ENCODE measurements around the gene PRR15. TPM values are rescaled to one million over a fixed set of nuclear protein-coding genes. Genes with fewer than 3 reads are reported as not detected.

Gene PRR15
- total RNA-seq: not detected
- not detected for total RNA-seq (2013)

GRCh38 chr7:29563590-29564495, at the start of gene PRR15:
PRR15 (plus strand) TSS chr7:29563835; CDS start chr7:29566330, 2,495 bp downstream.
- Histone ChIP-seq H3K9me3 (ENCODE audit: control insufficient read depth, insufficient read depth, low read length) (no peaks in the 10 kb centered on the region), H3K4me1 (ENCODE audit: control insufficient read depth, insufficient read depth, low read length) (peaks cover 32% of the 10 kb centered on the region), H3K4me3 (ENCODE audit: low read length) (no peak within 1 kb of the TSS), H3K27ac (ENCODE audit: low read length) (no peak within 1 kb of the TSS), H3K27me3 (ENCODE audit: control insufficient read depth, insufficient read depth, low read length) (peaks cover 35% of the 10 kb centered on the region), H3K36me3 (ENCODE audit: control insufficient read depth, insufficient read depth, low read length) (no peaks in the 10 kb centered on the region)
- Mint-ChIP-seq H3K36me3 (no peaks in the 10 kb centered on the region), H3K4me1 (peaks cover 12 to 21% of the 10 kb centered on the region in 2 donors), H3K9me3 (no peaks in the 10 kb centered on the region), H3K27ac (no peak within 1 kb of the TSS), H3K4me3 (peak within 1 kb of the TSS; percentile 80), H3K27me3 (ENCODE audit: low read depth in 2 of 2) (peaks cover 50 to 77% of the 10 kb centered on the region in 2 donors)
- ATAC-seq: peak in 1 of 3 donors; percentile 39
- WGBS (ENCODE audit: insufficient coverage): 1% methylated on average over 72 of the region's 72 CpGs
- TF ChIP-seq, protein P1, sequence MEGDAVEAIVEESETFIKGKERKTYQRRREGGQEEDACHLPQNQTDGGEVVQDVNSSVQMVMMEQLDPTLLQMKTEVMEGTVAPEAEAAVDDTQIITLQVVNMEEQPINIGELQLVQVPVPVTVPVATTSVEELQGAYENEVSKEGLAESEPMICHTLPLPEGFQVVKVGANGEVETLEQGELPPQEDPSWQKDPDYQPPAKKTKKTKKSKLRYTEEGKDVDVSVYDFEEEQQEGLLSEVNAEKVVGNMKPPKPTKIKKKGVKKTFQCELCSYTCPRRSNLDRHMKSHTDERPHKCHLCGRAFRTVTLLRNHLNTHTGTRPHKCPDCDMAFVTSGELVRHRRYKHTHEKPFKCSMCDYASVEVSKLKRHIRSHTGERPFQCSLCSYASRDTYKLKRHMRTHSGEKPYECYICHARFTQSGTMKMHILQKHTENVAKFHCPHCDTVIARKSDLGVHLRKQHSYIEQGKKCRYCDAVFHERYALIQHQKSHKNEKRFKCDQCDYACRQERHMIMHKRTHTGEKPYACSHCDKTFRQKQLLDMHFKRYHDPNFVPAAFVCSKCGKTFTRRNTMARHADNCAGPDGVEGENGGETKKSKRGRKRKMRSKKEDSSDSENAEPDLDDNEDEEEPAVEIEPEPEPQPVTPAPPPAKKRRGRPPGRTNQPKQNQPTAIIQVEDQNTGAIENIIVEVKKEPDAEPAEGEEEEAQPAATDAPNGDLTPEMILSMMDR (IDR thresholded peaks at IDR 0.05): no peak
- intact Hi-C loops (cut with micrococcal nuclease): no loop called here
- no peak for DNase-seq

- no peaks in the 10 kb centered on the region for H3K9me3 ChIP-seq (ENCODE audit: control insufficient read depth, insufficient read depth, low read length)
- Mint-ChIP-seq H3K27ac (no peak overlapping the region), H3K9me3 (peaks cover 0 to 4% of the 10 kb centered on the region in 2 donors), H3K36me3 (peaks cover 11% of the 10 kb centered on the region), H3K4me3 (no peak overlapping the region), H3K4me1 (no peaks in the 10 kb centered on the region), H3K27me3 (ENCODE audit: low read depth in 2 of 2) (peaks cover 0 to 2% of the 10 kb centered on the region in 2 donors)
- no peak overlapping the region for H3K27ac ChIP-seq (ENCODE audit: low read length)
- H3K27me3 ChIP-seq (ENCODE audit: control insufficient read depth, insufficient read depth, low read length): no peaks in the 10 kb centered on the region
- WGBS (ENCODE audit: insufficient coverage): 100% methylated on average over 1 of the region's 2 CpGs
- ATAC-seq: no peak
- H3K4me3 ChIP-seq (ENCODE audit: low read length): no peak overlapping the region
- no peak for DNase-seq
- H3K4me1 ChIP-seq (ENCODE audit: control insufficient read depth, insufficient read depth, low read length): no peaks in the 10 kb centered on the region
- H3K36me3 ChIP-seq (ENCODE audit: control insufficient read depth, insufficient read depth, low read length): peaks cover 6% of the 10 kb centered on the region
- TF ChIP-seq, protein P1 (IDR thresholded peaks at IDR 0.05): no peak
- intact Hi-C loops (cut with micrococcal nuclease): no loop called here
These were observed 47.1 kb upstream of the PRR15 start for GRCh38 chr7:29516491-29516890.

DNA sequence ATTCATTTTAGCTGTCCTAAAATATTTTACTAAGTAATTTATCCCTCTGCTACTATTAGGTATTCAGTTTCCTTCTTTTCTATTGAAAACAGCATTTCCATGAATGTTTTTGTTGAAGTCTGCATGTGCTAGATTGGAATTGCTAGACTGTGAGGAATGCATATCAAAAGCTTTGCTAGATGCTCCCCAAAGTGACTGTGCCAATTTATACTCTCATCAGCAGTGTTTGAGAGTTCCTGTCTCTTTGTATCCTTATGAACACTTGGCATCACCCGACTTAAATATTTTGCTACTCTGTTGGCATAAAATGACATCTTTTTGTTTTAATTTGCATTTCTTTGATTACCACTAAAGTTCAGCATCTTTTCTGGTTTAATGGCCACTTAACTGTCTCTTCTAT, 45.0 kb upstream of the PRR15 start:
- Histone ChIP-seq H3K27me3 (ENCODE audit: control insufficient read depth, insufficient read depth, low read length) (no peaks in the 10 kb centered on the region), H3K4me3 (ENCODE audit: low read length) (no peak overlapping the region), H3K4me1 (ENCODE audit: control insufficient read depth, insufficient read depth, low read length) (no peaks in the 10 kb centered on the region), H3K9me3 (ENCODE audit: control insufficient read depth, insufficient read depth, low read length) (no peaks in the 10 kb centered on the region), H3K36me3 (ENCODE audit: control insufficient read depth, insufficient read depth, low read length) (peaks cover 2% of the 10 kb centered on the region), H3K27ac (ENCODE audit: low read length) (no peak overlapping the region)
- Mint-ChIP-seq H3K36me3 (peaks cover 21% of the 10 kb centered on the region), H3K4me1 (no peaks in the 10 kb centered on the region), H3K27me3 (ENCODE audit: low read depth in 2 of 2) (peaks cover 0 to 2% of the 10 kb centered on the region in 2 donors), H3K4me3 (no peak overlapping the region), H3K9me3 (peaks cover 0 to 7% of the 10 kb centered on the region in 2 donors), H3K27ac (no peak overlapping the region)
- TF ChIP-seq, protein P1 (IDR thresholded peaks at IDR 0.05): no peak
- intact Hi-C loops (cut with micrococcal nuclease): no loop called here
- ATAC-seq: no peak
- WGBS (ENCODE audit: insufficient coverage): 100% methylated on average over 1 of the region's 1 CpG
- DNase-seq: no peak
